Activated naive CD4-positive, alpha-beta T cell treated with anti-CD3 and anti-CD28 coated beads, Interleukin-2, amount 50 U/mL, for 24 hours (primary cell): ENCODE data around the gene TEPSIN.

ENCODE experiments used
- H3K27ac Mint-ChIP-seq: one replicate; pipeline ENCODE4 v1.8.0; 2021; ENCODE audit warnings: mild to moderate bottlenecking, mixed read lengths
- H3K27me3 Mint-ChIP-seq: one replicate; pipeline ENCODE4 v1.8.0; 2021; ENCODE audit warnings: mixed read lengths
- H3K36me3 Mint-ChIP-seq: one replicate; pipeline ENCODE4 v1.8.0; 2021; ENCODE audit warnings: mixed read lengths
- H3K4me1 Mint-ChIP-seq: one replicate; pipeline ENCODE4 v1.8.0; 2021; ENCODE audit warnings: mixed read lengths
- H3K4me3 Mint-ChIP-seq: one replicate; pipeline ENCODE4 v1.8.0; 2021; ENCODE audit warnings: mild to moderate bottlenecking, mixed read lengths
- H3K9me3 Mint-ChIP-seq: one replicate; pipeline ENCODE4 v1.8.0; 2021; ENCODE audit warnings: mixed read lengths

The TEPSIN gene

DNA sequence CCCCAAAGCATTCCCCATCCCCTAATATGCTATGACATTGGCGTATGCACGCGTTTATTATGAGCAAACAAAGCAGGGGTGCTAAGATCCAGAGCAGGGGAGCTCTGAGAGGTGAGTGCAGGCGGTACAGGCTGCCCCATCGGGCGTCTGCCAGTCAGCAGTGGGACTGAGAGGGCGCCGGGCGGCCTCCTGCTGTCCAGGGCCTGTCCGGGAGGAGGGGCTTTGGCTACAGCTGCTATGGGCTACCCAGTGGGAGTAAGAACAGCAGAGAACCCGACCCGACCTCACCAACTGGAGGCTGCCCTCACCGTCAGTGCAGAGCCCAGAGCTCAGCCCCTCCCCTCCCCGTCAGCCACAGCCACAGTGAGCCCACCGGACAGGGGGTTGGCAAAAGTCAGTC is 54.3 kb downstream of the TEPSIN start:
- Mint-ChIP-seq H3K27me3 (no peaks in the 10 kb centered on the region), H3K9me3 (no peaks in the 10 kb centered on the region), H3K27ac (no peak overlapping the region), H3K4me3 (no peak overlapping the region), H3K4me1 (no peaks in the 10 kb centered on the region), H3K36me3 (no peaks in the 10 kb centered on the region)

DNA sequence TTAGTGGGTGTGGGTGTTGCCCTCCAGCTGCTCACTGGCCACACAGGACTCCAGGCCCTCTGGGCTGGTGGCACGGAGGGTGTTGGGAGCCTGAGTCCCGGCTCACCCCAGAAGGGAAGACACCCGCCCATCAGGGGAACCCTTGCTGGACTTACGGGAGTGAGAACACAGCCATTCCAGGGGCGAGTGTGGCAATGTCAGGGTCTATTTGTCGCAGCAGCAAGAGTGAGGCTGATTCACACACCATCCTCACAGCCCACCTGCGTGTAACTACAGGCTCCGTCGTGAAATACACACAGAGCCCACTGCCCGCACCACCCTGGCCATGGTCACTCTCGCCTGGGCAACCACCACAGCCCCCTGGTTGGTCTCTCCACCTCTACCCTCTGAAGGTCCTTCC is 55.0 kb downstream of the TEPSIN start:
- no peak overlapping the region for H3K27ac Mint-ChIP-seq
- no peaks in the 10 kb centered on the region for H3K36me3 Mint-ChIP-seq
- no peaks in the 10 kb centered on the region for H3K9me3 Mint-ChIP-seq
- H3K4me1 Mint-ChIP-seq: no peaks in the 10 kb centered on the region
- H3K27me3 Mint-ChIP-seq: no peaks in the 10 kb centered on the region
- no peak overlapping the region for H3K4me3 Mint-ChIP-seq

DNA sequence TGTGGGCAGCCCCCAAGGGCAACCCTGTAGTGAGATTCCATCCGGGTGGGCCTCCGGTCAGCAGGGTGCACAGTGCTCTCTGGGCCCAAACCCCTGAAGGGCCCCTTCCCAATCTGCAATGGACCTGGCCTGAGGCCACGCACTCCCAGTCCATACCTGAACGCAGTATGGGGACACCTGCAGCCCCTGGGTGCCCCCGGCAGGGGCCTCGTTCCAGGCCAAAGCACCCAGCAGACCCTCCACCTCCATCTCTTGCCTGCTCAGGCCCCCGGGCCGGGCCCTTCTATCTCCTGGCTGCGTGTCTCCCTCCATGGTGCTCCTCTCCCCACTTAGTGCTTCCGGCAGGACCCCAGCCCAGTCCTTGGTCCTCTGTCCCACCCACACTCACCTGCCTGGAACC is 55.5 kb downstream of the TEPSIN start:
- no peaks in the 10 kb centered on the region for H3K27me3 Mint-ChIP-seq
- no peaks in the 10 kb centered on the region for H3K36me3 Mint-ChIP-seq
- no peak overlapping the region for H3K27ac Mint-ChIP-seq
- no peaks in the 10 kb centered on the region for H3K4me1 Mint-ChIP-seq
- H3K9me3 Mint-ChIP-seq: no peaks in the 10 kb centered on the region
- H3K4me3 Mint-ChIP-seq: no peak overlapping the region

DNA sequence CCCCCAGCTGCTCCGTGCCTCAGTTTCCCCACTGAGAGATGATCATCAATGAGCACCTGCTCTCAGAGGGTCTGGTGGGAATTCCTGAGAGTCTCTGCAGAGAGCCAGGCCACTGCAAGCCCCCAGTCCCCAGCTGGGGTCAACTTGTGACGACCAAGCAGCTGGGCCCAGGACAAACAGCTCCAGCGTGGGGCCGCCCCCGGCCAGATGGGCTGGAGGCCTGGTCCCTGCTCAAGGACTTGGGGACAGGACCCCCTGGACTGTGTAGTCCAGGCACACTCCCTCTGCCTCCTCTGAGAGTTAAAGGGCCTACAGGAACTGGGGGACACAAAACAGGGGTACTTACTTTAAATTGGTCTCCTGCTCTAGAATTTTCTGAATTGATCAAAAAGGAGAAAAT is 56.3 kb downstream of the TEPSIN start:
- no peaks in the 10 kb centered on the region for H3K9me3 Mint-ChIP-seq
- H3K4me3 Mint-ChIP-seq: no peak overlapping the region
- H3K4me1 Mint-ChIP-seq: no peaks in the 10 kb centered on the region
- H3K36me3 Mint-ChIP-seq: no peaks in the 10 kb centered on the region
- H3K27me3 Mint-ChIP-seq: no peaks in the 10 kb centered on the region
- H3K27ac Mint-ChIP-seq: no peak overlapping the region

DNA sequence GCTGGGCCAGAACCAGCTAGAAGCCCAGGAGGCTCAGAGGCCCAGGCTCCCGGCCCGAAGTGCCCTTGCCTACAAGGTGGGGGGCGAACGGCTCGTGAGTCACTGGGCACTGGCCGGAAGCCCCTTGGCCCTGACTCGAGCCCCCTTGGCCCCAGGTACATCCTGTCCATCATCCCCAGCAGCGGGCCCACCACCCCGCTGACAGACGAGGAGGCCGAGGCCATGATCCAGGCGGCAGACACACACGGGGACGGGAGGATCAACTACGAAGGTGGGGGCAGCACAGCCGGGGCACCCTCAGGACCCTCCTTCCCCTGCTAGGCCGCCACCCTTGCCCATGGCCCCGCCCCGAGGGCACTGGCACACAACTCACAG is 57.1 kb downstream of the TEPSIN start:
- no peaks in the 10 kb centered on the region for H3K9me3 Mint-ChIP-seq
- H3K27ac Mint-ChIP-seq: no peak overlapping the region
- no peaks in the 10 kb centered on the region for H3K27me3 Mint-ChIP-seq
- no peaks in the 10 kb centered on the region for H3K4me1 Mint-ChIP-seq
- H3K36me3 Mint-ChIP-seq: no peaks in the 10 kb centered on the region
- H3K4me3 Mint-ChIP-seq: no peak overlapping the region

DNA sequence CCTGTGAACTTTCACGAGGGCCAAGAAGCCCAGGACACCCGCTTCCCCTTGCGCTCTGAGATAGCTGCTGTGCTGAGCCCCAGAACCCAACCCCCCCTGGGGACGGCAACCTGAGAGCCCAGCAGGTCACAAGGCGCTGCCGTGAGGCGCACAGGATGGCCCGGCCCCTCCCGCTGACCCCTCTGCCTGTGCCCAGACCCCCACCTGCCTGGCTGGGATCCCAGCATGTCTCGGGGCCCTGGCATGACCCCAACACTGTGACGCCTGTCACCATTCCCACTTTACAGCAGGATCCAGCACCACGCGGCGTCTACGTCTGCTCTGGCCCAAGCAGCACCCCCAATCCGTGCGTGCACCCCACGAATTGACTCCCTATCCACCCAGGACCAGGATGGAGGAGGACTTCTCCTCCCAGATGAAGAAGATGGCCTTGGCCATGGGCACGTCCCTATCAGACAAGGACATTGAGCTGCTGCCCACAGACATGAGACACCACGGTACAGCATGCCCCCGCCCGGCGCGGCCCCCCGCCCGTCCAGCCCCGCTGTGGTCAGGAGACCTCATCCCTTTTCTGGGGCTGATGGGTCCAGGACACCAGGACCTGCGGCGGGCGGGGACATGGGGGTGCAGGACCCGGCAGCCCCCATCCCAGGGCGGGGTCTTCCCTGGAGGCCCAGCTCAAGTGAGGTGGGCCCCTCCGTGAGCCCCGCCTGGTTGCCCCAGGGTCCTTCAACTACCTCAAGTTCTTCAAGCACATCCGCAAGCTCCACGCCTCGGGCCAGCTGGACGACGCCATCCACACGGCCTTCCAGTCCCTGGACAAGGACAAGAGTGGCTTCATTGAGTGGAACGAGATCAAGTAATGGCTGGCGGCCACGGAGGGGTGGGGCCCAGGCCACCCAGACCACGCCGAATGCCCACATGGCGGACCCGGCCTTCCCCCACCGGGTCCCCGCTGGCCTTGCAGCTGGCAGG is 57.7 kb downstream of the TEPSIN start:
- no peaks in the 10 kb centered on the region for H3K4me1 Mint-ChIP-seq
- H3K27me3 Mint-ChIP-seq: no peaks in the 10 kb centered on the region
- H3K27ac Mint-ChIP-seq: no peak overlapping the region
- H3K4me3 Mint-ChIP-seq: no peak overlapping the region
- H3K9me3 Mint-ChIP-seq: no peaks in the 10 kb centered on the region
- H3K36me3 Mint-ChIP-seq: no peaks in the 10 kb centered on the region

DNA sequence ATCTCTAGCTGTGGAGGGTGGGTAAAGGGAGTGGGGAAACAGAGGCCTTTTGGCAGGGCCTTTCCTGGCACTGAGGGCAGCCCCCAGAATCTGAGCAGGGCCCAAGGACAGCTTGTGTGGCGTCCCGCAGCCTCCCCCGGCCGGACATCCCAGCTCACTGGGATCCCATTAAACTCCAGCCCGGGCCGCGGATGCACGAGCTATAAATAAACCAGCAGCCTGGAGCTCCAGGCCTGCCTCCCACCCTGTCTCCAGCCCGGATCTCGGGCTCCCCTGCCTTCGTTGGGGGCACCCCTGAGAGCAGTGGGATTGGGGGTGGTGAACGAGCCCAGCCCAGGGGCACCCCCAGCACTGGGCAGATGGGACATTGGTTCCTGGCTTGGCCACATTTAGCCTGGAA is 59.0 kb downstream of the TEPSIN start:
- no peak overlapping the region for H3K4me3 Mint-ChIP-seq
- no peaks in the 10 kb centered on the region for H3K36me3 Mint-ChIP-seq
- no peak overlapping the region for H3K27ac Mint-ChIP-seq
- no peaks in the 10 kb centered on the region for H3K4me1 Mint-ChIP-seq
- no peaks in the 10 kb centered on the region for H3K27me3 Mint-ChIP-seq
- H3K9me3 Mint-ChIP-seq: no peaks in the 10 kb centered on the region

DNA sequence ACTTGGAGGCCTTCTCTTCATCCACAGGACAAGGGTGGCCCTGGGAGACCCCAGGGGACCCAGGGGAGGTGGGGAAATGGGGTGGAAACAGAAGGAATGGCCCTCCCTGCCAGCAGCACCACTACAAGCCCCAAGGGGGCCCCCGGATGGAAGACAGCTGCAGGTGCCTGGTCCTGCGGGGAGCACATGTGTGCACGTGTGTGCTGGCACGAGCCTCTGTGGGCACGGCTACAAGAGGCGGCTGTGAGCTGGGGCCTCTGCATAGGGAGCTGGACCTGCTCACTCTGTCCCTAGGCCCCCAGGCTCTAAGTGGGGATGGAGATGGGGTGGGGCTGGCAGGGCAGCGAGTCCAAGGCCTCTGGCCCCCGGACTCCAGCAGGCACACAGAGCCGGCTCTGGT is 59.6 kb downstream of the TEPSIN start:
- H3K9me3 Mint-ChIP-seq: no peaks in the 10 kb centered on the region
- H3K27me3 Mint-ChIP-seq: no peaks in the 10 kb centered on the region
- no peak overlapping the region for H3K27ac Mint-ChIP-seq
- no peak overlapping the region for H3K4me3 Mint-ChIP-seq
- H3K4me1 Mint-ChIP-seq: no peaks in the 10 kb centered on the region
- no peaks in the 10 kb centered on the region for H3K36me3 Mint-ChIP-seq
